Esophagus mucosa (tissue), 1 donor: ENCODE results near the gene BPGM. TPM values are rescaled to one million over a fixed set of nuclear protein-coding genes. Genes with fewer than 3 reads are reported as not detected.
A peak's percentile ranks its signal among the peaks of the same experiment; 100 is the strongest.

Experiments
- ATAC-seq: fragments of 200-7000 bp; cut with Tn5 transposase; one replicate; pipeline ENCODE4 v1.9.1; 2020
- total RNA-seq: library from RNA; stranded (reverse); gene quantifications from one replicate; pipeline ENCODE4 v1.2.4, GENCODE V29; 2023
- donor health status: DM: yes; HTN: yes; CAD: no.

BPGM gene
- 8.9 TPM for total RNA-seq

GRCh38 chr7:134646425-134647305 lies at the start of gene BPGM:
TSS of gene BPGM (plus strand) at chr7:134646853. CDS start at chr7:134661508, 14,655 bp downstream.
- peak; percentile 100 for ATAC-seq

DNA sequence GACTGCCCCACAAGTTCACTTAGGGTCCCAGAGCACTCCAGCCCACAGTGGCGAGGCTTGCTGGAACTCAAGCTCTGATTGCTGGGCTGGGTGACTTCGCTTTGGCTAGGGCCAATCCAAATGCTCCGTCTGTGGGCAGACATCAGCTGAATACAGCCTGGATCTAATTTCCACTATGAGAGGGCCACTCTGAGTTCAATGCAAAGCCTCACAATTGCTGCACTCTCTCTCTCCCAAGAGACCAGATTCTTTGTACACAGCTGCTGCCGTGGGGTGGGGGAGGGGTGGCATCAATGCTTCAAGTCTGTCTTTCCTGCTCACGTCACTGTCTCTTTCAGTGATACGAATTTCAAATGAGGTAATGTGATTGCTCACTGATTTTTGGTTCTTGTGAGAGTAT lies 47.3 kb upstream of the BPGM start:
- no peak for ATAC-seq

DNA sequence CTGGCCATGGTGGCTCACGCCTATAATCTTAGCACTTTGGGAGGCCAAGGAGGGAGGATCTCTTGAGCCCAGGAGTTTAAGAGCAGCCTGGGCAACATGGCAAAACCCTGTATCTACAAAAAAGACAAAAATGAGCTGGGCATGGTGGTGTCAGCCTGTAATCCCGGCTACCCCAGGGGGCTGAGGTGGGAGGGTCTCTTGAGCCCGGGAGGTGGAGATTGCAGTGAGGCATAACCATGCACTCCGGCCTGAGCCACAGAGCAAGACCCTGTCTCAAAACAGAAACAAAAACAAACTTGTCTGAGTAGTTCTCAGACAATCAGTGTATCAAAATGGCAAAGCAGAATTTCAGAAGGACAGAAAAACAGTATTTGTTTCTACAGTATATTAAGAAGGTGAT lies 45.2 kb upstream of the BPGM start:
- no peak for ATAC-seq

GRCh38 chr7:134602881-134603451 lies 43.7 kb upstream of the BPGM start:
- ATAC-seq: no peak

- peak; percentile 90 for ATAC-seq
Observed at GRCh38 chr7:134605978-134606923, 40.4 kb upstream of the BPGM start.

DNA sequence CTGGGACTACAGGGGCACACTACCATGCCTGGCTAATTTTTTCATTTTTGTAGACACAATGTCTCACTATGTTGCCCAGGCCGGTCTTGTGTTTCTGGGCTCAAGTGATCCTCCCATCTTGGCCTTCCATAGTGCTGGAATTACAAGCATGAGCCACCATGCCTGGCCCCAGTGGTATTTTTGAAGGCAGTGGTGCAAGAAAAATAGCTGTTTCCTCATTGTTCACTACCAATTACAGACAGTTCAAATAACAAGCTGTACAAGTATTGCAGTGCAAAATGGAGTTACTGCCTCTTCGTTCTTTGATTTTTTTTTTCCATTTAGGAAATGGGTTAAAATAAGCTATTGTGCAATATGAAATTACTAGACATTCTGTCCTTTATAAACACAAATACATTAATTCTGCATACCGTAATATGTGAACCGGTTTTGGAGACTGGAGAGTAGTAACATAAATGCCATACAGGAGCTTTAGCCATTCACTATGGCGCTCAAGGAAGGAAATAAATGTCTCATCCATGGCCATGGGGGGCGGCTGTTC lies 35.0 kb upstream of the BPGM start:
- ATAC-seq: no peak

- ATAC-seq: no peak
Observed at GRCh38 chr7:134612197-134612596, 34.5 kb upstream of the BPGM start.

- peak; percentile 86 for ATAC-seq
Observed at GRCh38 chr7:134613623-134614347, 32.9 kb upstream of the BPGM start.

- ATAC-seq: no peak
Observed at GRCh38 chr7:134616611-134617010, 30.0 kb upstream of the BPGM start.

GRCh38 chr7:134618756-134619530 lies 27.7 kb upstream of the BPGM start:
- peak; percentile 60 for ATAC-seq

GRCh38 chr7:134619627-134620331 lies 26.9 kb upstream of the BPGM start:
- peak; percentile 76 for ATAC-seq

GRCh38 chr7:134622303-134622995 lies 24.2 kb upstream of the BPGM start:
- ATAC-seq: no peak

GRCh38 chr7:134623193-134623592 lies 23.5 kb upstream of the BPGM start:
- ATAC-seq: peak; percentile 71

- no peak for ATAC-seq
Observed at GRCh38 chr7:134625550-134625949, 21.1 kb upstream of the BPGM start.

GRCh38 chr7:134627109-134627774 lies 19.4 kb upstream of the BPGM start:
- no peak for ATAC-seq

- ATAC-seq: no peak
Observed at GRCh38 chr7:134627775-134628153, 18.9 kb upstream of the BPGM start.

GRCh38 chr7:134629445-134629844 lies 17.2 kb upstream of the BPGM start:
- no peak for ATAC-seq

DNA sequence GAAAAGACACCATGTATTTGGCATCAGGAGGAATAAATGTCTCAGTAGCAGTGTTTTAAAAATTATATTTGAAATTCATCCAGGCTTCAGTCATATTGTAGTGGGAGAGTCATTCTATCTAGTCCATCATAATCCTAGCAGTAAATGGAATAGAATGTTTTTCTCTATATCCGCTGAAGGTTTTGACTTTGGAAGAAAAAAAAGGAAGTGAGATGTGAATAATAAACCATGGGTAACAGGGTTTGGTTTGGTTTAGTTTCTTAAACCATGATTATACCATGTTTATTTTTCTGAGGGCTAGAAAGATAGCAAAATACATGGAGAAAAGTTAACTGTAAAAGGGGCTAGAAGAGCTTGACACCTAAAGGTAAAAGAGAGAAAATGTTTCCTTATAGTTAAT lies 16.4 kb upstream of the BPGM start:
- no peak for ATAC-seq

DNA sequence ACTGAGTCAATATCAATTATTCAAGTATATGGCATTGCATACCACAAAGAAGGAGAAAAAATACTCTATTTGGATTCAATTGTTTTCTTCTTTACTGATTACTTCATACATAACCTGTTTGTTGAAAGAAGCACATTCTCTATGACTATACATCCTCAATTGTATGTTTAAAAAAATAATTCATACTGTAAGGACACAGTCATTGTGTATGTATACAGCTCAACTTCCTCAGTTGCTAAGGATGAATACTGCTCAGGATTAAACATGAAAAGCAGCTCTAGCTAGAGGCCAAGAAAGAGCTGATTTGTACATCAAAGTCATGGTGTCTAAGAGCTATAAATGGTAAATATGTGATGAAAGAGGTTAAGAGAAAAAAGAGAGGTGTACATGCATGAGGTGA lies 15.8 kb upstream of the BPGM start:
- ATAC-seq: peak; percentile 83
